ENCODE data around the gene DRC3.
"Not testable (repeated sequence)": the region's sequence is repeated elsewhere in the genome, so short reads cannot be mapped to it uniquely, and the experiment has no call there.

Gene DRC3

GRCh38 chr17:17987901-17988300 is 15.2 kb downstream of the DRC3 start:
- H3K27ac ChIP-seq (ENCODE audit: low read length) = no peak overlapping the region
- no peaks in the 10 kb centered on the region for H3K9me3 ChIP-seq (ENCODE audit: control insufficient read depth, low read depth, low read length)
- no peak overlapping the region for H3K9ac ChIP-seq (ENCODE audit: low read length)
- H3K27me3 ChIP-seq (ENCODE audit: control insufficient read depth, insufficient read depth, low read length) = no peaks in the 10 kb centered on the region
- no peaks in the 10 kb centered on the region for H3K4me1 ChIP-seq (ENCODE audit: control insufficient read depth, low read depth, low read length)
- no peaks in the 10 kb centered on the region for H3K36me3 ChIP-seq (ENCODE audit: control insufficient read depth, low read depth, low read length)
- H3K4me3 ChIP-seq (ENCODE audit: low read length) = no peak overlapping the region

- no peaks in the 10 kb centered on the region for H3K9me3 ChIP-seq (ENCODE audit: control insufficient read depth, low read depth, low read length)
- H3K27ac ChIP-seq (ENCODE audit: low read length) = no peak overlapping the region
- H3K4me3 ChIP-seq (ENCODE audit: low read length) = no peak overlapping the region
- no peaks in the 10 kb centered on the region for H3K36me3 ChIP-seq (ENCODE audit: control insufficient read depth, low read depth, low read length)
- no peaks in the 10 kb centered on the region for H3K4me1 ChIP-seq (ENCODE audit: control insufficient read depth, low read depth, low read length)
- no peak overlapping the region for H3K9ac ChIP-seq (ENCODE audit: low read length)
- H3K27me3 ChIP-seq (ENCODE audit: control insufficient read depth, insufficient read depth, low read length) = no peaks in the 10 kb centered on the region
Observed at GRCh38 chr17:17988427-17988945, 15.8 kb downstream of the DRC3 start.

- Histone ChIP-seq H3K27me3 (ENCODE audit: control insufficient read depth, insufficient read depth, low read length) (no peaks in the 10 kb centered on the region), H3K4me1 (ENCODE audit: control insufficient read depth, low read depth, low read length) (no peaks in the 10 kb centered on the region), H3K9me3 (ENCODE audit: control insufficient read depth, low read depth, low read length) (no peaks in the 10 kb centered on the region), H3K27ac (ENCODE audit: low read length) (no peak overlapping the region), H3K36me3 (ENCODE audit: control insufficient read depth, low read depth, low read length) (no peaks in the 10 kb centered on the region), H3K4me3 (ENCODE audit: low read length) (no peak overlapping the region), H3K9ac (ENCODE audit: low read length) (no peak overlapping the region)
Observed at GRCh38 chr17:17989081-17989480, 16.4 kb downstream of the DRC3 start.

- H3K27me3 ChIP-seq (ENCODE audit: control insufficient read depth, insufficient read depth, low read length) = no peaks in the 10 kb centered on the region
- no peaks in the 10 kb centered on the region for H3K9me3 ChIP-seq (ENCODE audit: control insufficient read depth, low read depth, low read length)
- H3K36me3 ChIP-seq (ENCODE audit: control insufficient read depth, low read depth, low read length) = no peaks in the 10 kb centered on the region
- no peaks in the 10 kb centered on the region for H3K4me1 ChIP-seq (ENCODE audit: control insufficient read depth, low read depth, low read length)
- no peak overlapping the region for H3K4me3 ChIP-seq (ENCODE audit: low read length)
- H3K9ac ChIP-seq (ENCODE audit: low read length) = no peak overlapping the region
- H3K27ac ChIP-seq (ENCODE audit: low read length) = no peak overlapping the region
Observed at GRCh38 chr17:17989618-17990017, 17.0 kb downstream of the DRC3 start.

- H3K36me3 ChIP-seq (ENCODE audit: control insufficient read depth, low read depth, low read length) = no peaks in the 10 kb centered on the region
- no peak overlapping the region for H3K4me3 ChIP-seq (ENCODE audit: low read length)
- no peaks in the 10 kb centered on the region for H3K27me3 ChIP-seq (ENCODE audit: control insufficient read depth, insufficient read depth, low read length)
- H3K27ac ChIP-seq (ENCODE audit: low read length) = no peak overlapping the region
- H3K9ac ChIP-seq (ENCODE audit: low read length) = no peak overlapping the region
- H3K4me1 ChIP-seq (ENCODE audit: control insufficient read depth, low read depth, low read length) = no peaks in the 10 kb centered on the region
- H3K9me3 ChIP-seq (ENCODE audit: control insufficient read depth, low read depth, low read length) = no peaks in the 10 kb centered on the region
Observed at GRCh38 chr17:17990282-17990681, 17.6 kb downstream of the DRC3 start.

- H3K27ac ChIP-seq (ENCODE audit: low read length) = no peak overlapping the region
- H3K36me3 ChIP-seq (ENCODE audit: control insufficient read depth, low read depth, low read length) = no peaks in the 10 kb centered on the region
- no peaks in the 10 kb centered on the region for H3K9me3 ChIP-seq (ENCODE audit: control insufficient read depth, low read depth, low read length)
- no peaks in the 10 kb centered on the region for H3K27me3 ChIP-seq (ENCODE audit: control insufficient read depth, insufficient read depth, low read length)
- H3K9ac ChIP-seq (ENCODE audit: low read length) = no peak overlapping the region
- no peak overlapping the region for H3K4me3 ChIP-seq (ENCODE audit: low read length)
- H3K4me1 ChIP-seq (ENCODE audit: control insufficient read depth, low read depth, low read length) = no peaks in the 10 kb centered on the region
Observed at GRCh38 chr17:17993366-17993765, 20.7 kb downstream of the DRC3 start.

- Histone ChIP-seq H3K4me3 (ENCODE audit: low read length) (no peak overlapping the region), H3K27me3 (ENCODE audit: control insufficient read depth, insufficient read depth, low read length) (no peaks in the 10 kb centered on the region), H3K36me3 (ENCODE audit: control insufficient read depth, low read depth, low read length) (no peaks in the 10 kb centered on the region), H3K4me1 (ENCODE audit: control insufficient read depth, low read depth, low read length) (no peaks in the 10 kb centered on the region), H3K27ac (ENCODE audit: low read length) (no peak overlapping the region), H3K9ac (ENCODE audit: low read length) (no peak overlapping the region), H3K9me3 (ENCODE audit: control insufficient read depth, low read depth, low read length) (no peaks in the 10 kb centered on the region)
Observed at GRCh38 chr17:17993852-17994251, 21.2 kb downstream of the DRC3 start.

- no peak overlapping the region for H3K4me3 ChIP-seq (ENCODE audit: low read length)
- H3K27me3 ChIP-seq (ENCODE audit: control insufficient read depth, insufficient read depth, low read length) = no peaks in the 10 kb centered on the region
- H3K9me3 ChIP-seq (ENCODE audit: control insufficient read depth, low read depth, low read length) = no peaks in the 10 kb centered on the region
- H3K27ac ChIP-seq (ENCODE audit: low read length) = no peak overlapping the region
- no peaks in the 10 kb centered on the region for H3K4me1 ChIP-seq (ENCODE audit: control insufficient read depth, low read depth, low read length)
- H3K36me3 ChIP-seq (ENCODE audit: control insufficient read depth, low read depth, low read length) = no peaks in the 10 kb centered on the region
- no peak overlapping the region for H3K9ac ChIP-seq (ENCODE audit: low read length)
Observed at GRCh38 chr17:17994271-17995069, 21.8 kb downstream of the DRC3 start.

GRCh38 chr17:17995887-17996286 is 23.2 kb downstream of the DRC3 start:
- not testable (repeated sequence) for H3K4me1 ChIP-seq (ENCODE audit: control insufficient read depth, low read depth, low read length); H3K9me3 ChIP-seq (ENCODE audit: control insufficient read depth, low read depth, low read length); H3K27me3 ChIP-seq (ENCODE audit: control insufficient read depth, insufficient read depth, low read length); H3K9ac ChIP-seq (ENCODE audit: low read length); H3K36me3 ChIP-seq (ENCODE audit: control insufficient read depth, low read depth, low read length); H3K27ac ChIP-seq (ENCODE audit: low read length); H3K4me3 ChIP-seq (ENCODE audit: low read length)

- no peak overlapping the region for H3K4me3 ChIP-seq (ENCODE audit: low read length)
Observed at GRCh38 chr17:17998934-17999333, 26.3 kb downstream of the DRC3 start.

GRCh38 chr17:17999364-18000029 is 26.8 kb downstream of the DRC3 start:
- no peaks in the 10 kb centered on the region for H3K36me3 ChIP-seq (ENCODE audit: control insufficient read depth, low read depth, low read length)
- H3K4me3 ChIP-seq (ENCODE audit: low read length) = no peak overlapping the region
- no peak overlapping the region for H3K27ac ChIP-seq (ENCODE audit: low read length)
- H3K9ac ChIP-seq (ENCODE audit: low read length) = no peak overlapping the region
- no peaks in the 10 kb centered on the region for H3K27me3 ChIP-seq (ENCODE audit: control insufficient read depth, insufficient read depth, low read length)
- no peaks in the 10 kb centered on the region for H3K4me1 ChIP-seq (ENCODE audit: control insufficient read depth, low read depth, low read length)
- no peaks in the 10 kb centered on the region for H3K9me3 ChIP-seq (ENCODE audit: control insufficient read depth, low read depth, low read length)

More at GRCh38 chr17:17998934-17999333, 26.3 kb downstream of the DRC3 start:
- Histone ChIP-seq H3K9me3 (ENCODE audit: control insufficient read depth, low read depth, low read length) (no peaks in the 10 kb centered on the region), H3K4me1 (ENCODE audit: control insufficient read depth, low read depth, low read length) (no peaks in the 10 kb centered on the region), H3K27me3 (ENCODE audit: control insufficient read depth, insufficient read depth, low read length) (no peaks in the 10 kb centered on the region), H3K27ac (ENCODE audit: low read length) (no peak overlapping the region), H3K36me3 (ENCODE audit: control insufficient read depth, low read depth, low read length) (no peaks in the 10 kb centered on the region), H3K9ac (ENCODE audit: low read length) (no peak overlapping the region)

GRCh38 chr17:18000030-18000408 is 27.4 kb downstream of the DRC3 start:
- H3K36me3 ChIP-seq (ENCODE audit: control insufficient read depth, low read depth, low read length) = no peaks in the 10 kb centered on the region
- no peak overlapping the region for H3K27ac ChIP-seq (ENCODE audit: low read length)
- H3K9ac ChIP-seq (ENCODE audit: low read length) = no peak overlapping the region
- H3K27me3 ChIP-seq (ENCODE audit: control insufficient read depth, insufficient read depth, low read length) = no peaks in the 10 kb centered on the region
- no peaks in the 10 kb centered on the region for H3K4me1 ChIP-seq (ENCODE audit: control insufficient read depth, low read depth, low read length)
- no peak overlapping the region for H3K4me3 ChIP-seq (ENCODE audit: low read length)
- no peaks in the 10 kb centered on the region for H3K9me3 ChIP-seq (ENCODE audit: control insufficient read depth, low read depth, low read length)
